SK-N-SH (cell line): ENCODE data around the gene CAV3. TPM values are rescaled to one million over a fixed set of nuclear protein-coding genes. Genes with fewer than 3 reads are reported as not detected.

Experiments used
- CTCF ChIA-PET: fragments of 300-600, 350-600 bp; formaldehyde crosslinking; extraction: SDS; loops from one replicate; lab custom pipeline; 2021; lab: Yijun Ruan, JAX
- POLR2A ChIA-PET: fragments of 350-600 bp; sonication (Branson Sonifier 250); formaldehyde crosslinking; extraction: SDS; loops from one replicate; lab custom pipeline; 2020; ENCODE audit warnings: antibody characterized with exemption, inconsistent platforms; lab: Yijun Ruan, JAX
- DNase-seq: peaks from one replicate; pipeline ENCODE4 v3.0.0; 2012
- H2AFZ ChIP-seq: fragments of 200-600 bp; sonication (generic); 2 replicates; pipeline ENCODE4 v1.8.1; 2016; ENCODE audit warnings: antibody characterized with exemption, mild to moderate bottlenecking, low read depth
- H3F3A ChIP-seq: fragments of 200-600 bp; sonication (generic); replicated peaks from 2 replicates; pipeline ENCODE3; 2016; ENCODE audit warnings: antibody characterized with exemption, mild to moderate bottlenecking; ENCODE audit not compliant: insufficient read depth
- H3K27ac ChIP-seq, 2 experiments: fragments of 200-500 bp in 1 of 2; fragments of 200-600 bp in 1 of 2; sonication (Bioruptor generic) in 1 of 2; sonication (generic), shearing (Covaris generic) in 1 of 2; 2 replicates each; pipeline versions ENCODE4 v1.5.1 to v1.6.1; 2014 to 2016; ENCODE audit warnings: low read depth in 2 of 2, inconsistent platforms in 1 of 2, low read length in 1 of 2, mild to moderate bottlenecking in 1 of 2, mixed read lengths in 1 of 2
- H3K27me3 ChIP-seq: fragments of 200-600 bp; sonication (generic), shearing (Covaris generic); 2 replicates; pipeline ENCODE4 v1.6.1; 2016; ENCODE audit warnings: mixed run types; ENCODE audit not compliant: insufficient read depth
- H3K36me3 ChIP-seq, 2 experiments: fragments of 200-500 bp in 1 of 2; fragments of 200-600 bp in 1 of 2; sonication (Bioruptor generic) in 1 of 2; sonication (generic) in 1 of 2; replicated peaks in 1 of 2; 2 replicates each; pipeline versions ENCODE3 to v1.5.1; 2014 to 2016; ENCODE audit warnings: low read length in 1 of 2, mild to moderate bottlenecking in 1 of 2; ENCODE audit not compliant: insufficient read depth in 2 of 2, control insufficient read depth in 1 of 2
- H3K4me1 ChIP-seq, 2 experiments: fragments of 200-500 bp in 1 of 2; fragments of 200-600 bp in 1 of 2; sonication (Bioruptor generic) in 1 of 2; sonication (generic), shearing (Covaris generic) in 1 of 2; 2 replicates each; pipeline versions ENCODE4 v1.5.1 to v1.6.1; 2014 to 2016; ENCODE audit warnings: low read depth in 1 of 2, low read length in 1 of 2, mixed run types in 1 of 2; ENCODE audit not compliant: insufficient read depth in 2 of 2, control insufficient read depth in 1 of 2
- H3K4me2 ChIP-seq: fragments of 200-600 bp; sonication (generic), shearing (Covaris generic); 2 replicates; pipeline ENCODE4 v1.6.1; 2017; ENCODE audit warnings: mixed run types
- H3K4me3 ChIP-seq, 2 experiments: fragments of 200-500 bp in 1 of 2; fragments of 200-600 bp in 1 of 2; sonication (Bioruptor generic) in 1 of 2; sonication (generic), shearing (Covaris generic) in 1 of 2; 2 replicates each; pipeline versions ENCODE4 v1.5.1 to v1.8.1; 2014 to 2016; ENCODE audit warnings: low read depth in 2 of 2, inconsistent platforms in 1 of 2, low read length in 1 of 2, mild to moderate bottlenecking in 1 of 2, mixed read lengths in 1 of 2, moderate library complexity in 1 of 2
- H3K79me2 ChIP-seq: fragments of 200-600 bp; sonication (generic); 2 replicates; pipeline ENCODE4 v1.8.1; 2017; ENCODE audit warnings: mild to moderate bottlenecking; ENCODE audit not compliant: insufficient read depth
- H3K9ac ChIP-seq: fragments of 200-600 bp; sonication (generic); 2 replicates; pipeline ENCODE4 v1.6.1; 2017; ENCODE audit warnings: mixed run types
- H3K9me2 ChIP-seq: fragments of 200-600 bp; sonication (generic); 2 replicates; pipeline ENCODE4 v1.6.1; 2017; ENCODE audit warnings: mixed run types
- H3K9me3 ChIP-seq: fragments of 200-600 bp; sonication (generic); 2 replicates; pipeline ENCODE4 v1.6.1; 2017; ENCODE audit warnings: mixed run types, mild to moderate bottlenecking, moderate library complexity
- H4K20me1 ChIP-seq: fragments of 200-600 bp; sonication (generic); 2 replicates; pipeline ENCODE4 v1.6.1; 2017; ENCODE audit warnings: mild to moderate bottlenecking, mixed run types; ENCODE audit not compliant: insufficient read depth
- CTCF ChIP-seq: fragments of 200-600 bp; sonication (generic); IDR thresholded peaks from 2 replicates; pipeline ENCODE4 v1.6.1; 2017; ENCODE audit warnings: antibody characterized with exemption, mild to moderate bottlenecking, moderate library complexity
- ELF1 ChIP-seq: IDR thresholded peaks from 2 replicates; pipeline ENCODE4 v1.4.0; 2012
- EZH2phosphoT487 ChIP-seq: fragments of 200-600 bp; sonication (generic); IDR thresholded peaks from 2 replicates; pipeline ENCODE4 v1.6.1; 2017; ENCODE audit warnings: low read depth, mixed run types, mild to moderate bottlenecking, antibody characterized with exemption, moderate library complexity, borderline replicate concordance
- FOXJ3 ChIP-seq: sonication (generic); formaldehyde crosslinking; IDR thresholded peaks from 2 replicates; pipeline ENCODE4 v1.5.1; 2020; ENCODE audit warnings: mild to moderate bottlenecking, missing genetic modification reagents
- GATA2 ChIP-seq: sonication (generic); formaldehyde crosslinking; IDR thresholded peaks from 2 replicates; pipeline ENCODE4 v1.5.0; 2020; ENCODE audit warnings: mild to moderate bottlenecking, missing genetic modification reagents
- MXI1 ChIP-seq: IDR thresholded peaks from 2 replicates; pipeline ENCODE4 v1.6.1; 2012; ENCODE audit warnings: mild to moderate bottlenecking, low read depth, low read length, improper control_type of control experiment
- POLR2AphosphoS5 ChIP-seq: IDR thresholded peaks from 2 replicates; pipeline ENCODE4 v1.6.1; 2012; ENCODE audit warnings: low read depth, low read length
- RFX5 ChIP-seq: IDR thresholded peaks from 2 replicates; pipeline ENCODE4 v1.6.1; 2012; ENCODE audit warnings: mild to moderate bottlenecking, improper control_type of control experiment, low read length
- SIN3A ChIP-seq: IDR thresholded peaks from 2 replicates; pipeline ENCODE4 v1.6.1; 2012; ENCODE audit warnings: low read depth, mild to moderate bottlenecking, low read length, moderate library complexity, borderline replicate concordance
- TEAD4 ChIP-seq: IDR thresholded peaks from 2 replicates; pipeline ENCODE4 v1.4.0; 2012; ENCODE audit warnings: mild to moderate bottlenecking, borderline replicate concordance; ENCODE audit not compliant: insufficient read depth
- YY1 ChIP-seq: IDR thresholded peaks from 2 replicates; pipeline ENCODE4 v1.4.0; 2012; ENCODE audit warnings: low read depth, mild to moderate bottlenecking
- WGBS: methylation state at CpG from one replicate; pipeline ENCODE4 v1.1.6; 2017; ENCODE audit warnings: low lambda C conversion rate; 5-methylcytosine and 5-hydroxymethylcytosine counted together
- polyA plus RNA-seq, 3 experiments: library from polyadenylated mRNA; depleted of rRNA; stranded (reverse); fragments of >200 nt; gene quantifications; 2 replicates each; pipeline ENCODE4 v1.2.3, GENCODE V29; 2012
- TF ChIP-seq, protein P1 (sequence below): IDR thresholded peaks from 2 replicates; pipeline ENCODE4 v1.4.0; 2012; ENCODE audit warnings: low read depth
- TF ChIP-seq, protein P2 (sequence below): IDR thresholded peaks from 2 replicates; pipeline ENCODE4 v1.6.1; 2012; ENCODE audit warnings: mild to moderate bottlenecking, low read depth, low read length, moderate library complexity
- TF ChIP-seq, protein P3 (sequence below): IDR thresholded peaks from 2 replicates; pipeline ENCODE4 v1.4.0; 2012; ENCODE audit warnings: low read depth, borderline replicate concordance

CAV3 gene
- polyA plus RNA-seq, 1 of the 3 experiments (the other 2 are of a cell fraction): not detected

GRCh38 chr3:8762607-8763377, 29.2 kb downstream of the CAV3 start:
- Histone ChIP-seq H3K27me3 (no peaks in the 10 kb centered on the region), H3K9ac (no peak overlapping the region), H3K9me2 (no peaks in the 10 kb centered on the region), H3K4me3 (no peak overlapping the region), H3K4me1 (peaks cover 0 to 16% of the 10 kb centered on the region in 2 experiments; a peak in 1 of 4 replicates), H3K36me3 (no peaks in the 10 kb centered on the region), H3K4me2 (no peak overlapping the region), H3F3A (no peaks in the 10 kb centered on the region), H3K9me3 (no peaks in the 10 kb centered on the region), H3K27ac (no peak overlapping the region), H4K20me1 (no peaks in the 10 kb centered on the region), H3K79me2 (no peaks in the 10 kb centered on the region), H2AFZ (no peak overlapping the region)
- CTCF ChIA-PET: no interaction called here
- WGBS: 85% methylated on average over 7 of the region's 11 CpGs
- POLR2A ChIA-PET: no interaction called here
- no peak for DNase-seq
- TF ChIP-seq EZH2phosphoT487 (no peak), YY1 (no peak), SIN3A (no peak), RFX5 (no peak), MXI1 (no peak), ELF1 (no peak), CTCF (no peak), POLR2AphosphoS5 (no peak), TEAD4 (no peak), FOXJ3 (CRISPR knock-in tag) (no peak), GATA2 (no peak)
- TF ChIP-seq, protein P1, sequence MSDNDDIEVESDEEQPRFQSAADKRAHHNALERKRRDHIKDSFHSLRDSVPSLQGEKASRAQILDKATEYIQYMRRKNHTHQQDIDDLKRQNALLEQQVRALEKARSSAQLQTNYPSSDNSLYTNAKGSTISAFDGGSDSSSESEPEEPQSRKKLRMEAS: no peak
- TF ChIP-seq, protein P2, sequence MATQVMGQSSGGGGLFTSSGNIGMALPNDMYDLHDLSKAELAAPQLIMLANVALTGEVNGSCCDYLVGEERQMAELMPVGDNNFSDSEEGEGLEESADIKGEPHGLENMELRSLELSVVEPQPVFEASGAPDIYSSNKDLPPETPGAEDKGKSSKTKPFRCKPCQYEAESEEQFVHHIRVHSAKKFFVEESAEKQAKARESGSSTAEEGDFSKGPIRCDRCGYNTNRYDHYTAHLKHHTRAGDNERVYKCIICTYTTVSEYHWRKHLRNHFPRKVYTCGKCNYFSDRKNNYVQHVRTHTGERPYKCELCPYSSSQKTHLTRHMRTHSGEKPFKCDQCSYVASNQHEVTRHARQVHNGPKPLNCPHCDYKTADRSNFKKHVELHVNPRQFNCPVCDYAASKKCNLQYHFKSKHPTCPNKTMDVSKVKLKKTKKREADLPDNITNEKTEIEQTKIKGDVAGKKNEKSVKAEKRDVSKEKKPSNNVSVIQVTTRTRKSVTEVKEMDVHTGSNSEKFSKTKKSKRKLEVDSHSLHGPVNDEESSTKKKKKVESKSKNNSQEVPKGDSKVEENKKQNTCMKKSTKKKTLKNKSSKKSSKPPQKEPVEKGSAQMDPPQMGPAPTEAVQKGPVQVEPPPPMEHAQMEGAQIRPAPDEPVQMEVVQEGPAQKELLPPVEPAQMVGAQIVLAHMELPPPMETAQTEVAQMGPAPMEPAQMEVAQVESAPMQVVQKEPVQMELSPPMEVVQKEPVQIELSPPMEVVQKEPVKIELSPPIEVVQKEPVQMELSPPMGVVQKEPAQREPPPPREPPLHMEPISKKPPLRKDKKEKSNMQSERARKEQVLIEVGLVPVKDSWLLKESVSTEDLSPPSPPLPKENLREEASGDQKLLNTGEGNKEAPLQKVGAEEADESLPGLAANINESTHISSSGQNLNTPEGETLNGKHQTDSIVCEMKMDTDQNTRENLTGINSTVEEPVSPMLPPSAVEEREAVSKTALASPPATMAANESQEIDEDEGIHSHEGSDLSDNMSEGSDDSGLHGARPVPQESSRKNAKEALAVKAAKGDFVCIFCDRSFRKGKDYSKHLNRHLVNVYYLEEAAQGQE: no peak
- TF ChIP-seq, protein P3, sequence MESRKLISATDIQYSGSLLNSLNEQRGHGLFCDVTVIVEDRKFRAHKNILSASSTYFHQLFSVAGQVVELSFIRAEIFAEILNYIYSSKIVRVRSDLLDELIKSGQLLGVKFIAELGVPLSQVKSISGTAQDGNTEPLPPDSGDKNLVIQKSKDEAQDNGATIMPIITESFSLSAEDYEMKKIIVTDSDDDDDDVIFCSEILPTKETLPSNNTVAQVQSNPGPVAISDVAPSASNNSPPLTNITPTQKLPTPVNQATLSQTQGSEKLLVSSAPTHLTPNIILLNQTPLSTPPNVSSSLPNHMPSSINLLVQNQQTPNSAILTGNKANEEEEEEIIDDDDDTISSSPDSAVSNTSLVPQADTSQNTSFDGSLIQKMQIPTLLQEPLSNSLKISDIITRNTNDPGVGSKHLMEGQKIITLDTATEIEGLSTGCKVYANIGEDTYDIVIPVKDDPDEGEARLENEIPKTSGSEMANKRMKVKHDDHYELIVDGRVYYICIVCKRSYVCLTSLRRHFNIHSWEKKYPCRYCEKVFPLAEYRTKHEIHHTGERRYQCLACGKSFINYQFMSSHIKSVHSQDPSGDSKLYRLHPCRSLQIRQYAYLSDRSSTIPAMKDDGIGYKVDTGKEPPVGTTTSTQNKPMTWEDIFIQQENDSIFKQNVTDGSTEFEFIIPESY: no peak
